Hepatocyte (in vitro differentiated cells): ENCODE data around the gene RBM15B. TPM values are rescaled to one million over a fixed set of nuclear protein-coding genes. Genes with fewer than 3 reads are reported as not detected.

Experiments
- DNase-seq: peaks from one replicate; pipeline ENCODE4 v3.0.0-alpha.2; 2016; ENCODE audit warnings: low spot score
- H2AFZ ChIP-seq: fragments of 200-600 bp; sonication (generic); 2 replicates; pipeline ENCODE4 v1.6.0; 2016; ENCODE audit warnings: antibody characterized with exemption, mild to moderate bottlenecking
- H3K27ac ChIP-seq: fragments of 200-600 bp; sonication (generic); 2 replicates; pipeline ENCODE4 v1.5.1; 2016; ENCODE audit warnings: mild to moderate bottlenecking
- H3K27me3 ChIP-seq: fragments of 200-600 bp; sonication (generic); 2 replicates; pipeline ENCODE4 v1.6.1; 2016
- H3K36me3 ChIP-seq: fragments of 200-600 bp; sonication (generic); replicated peaks from 2 replicates; pipeline ENCODE4 v1.5.1; 2016; ENCODE audit warnings: low read depth; ENCODE audit not compliant: insufficient read depth
- H3K4me1 ChIP-seq: fragments of 200-600 bp; sonication (generic); 2 replicates; pipeline ENCODE4 v1.5.1; 2016; ENCODE audit warnings: mild to moderate bottlenecking, moderate library complexity; ENCODE audit not compliant: insufficient read depth
- H3K4me2 ChIP-seq: fragments of 200-600 bp; sonication (generic); 2 replicates; pipeline ENCODE4 v1.6.0; 2016
- H3K4me3 ChIP-seq: fragments of 200-600 bp; sonication (generic); 2 replicates; pipeline ENCODE4 v1.5.1; 2016; ENCODE audit warnings: mild to moderate bottlenecking
- H3K79me2 ChIP-seq: fragments of 200-600 bp; sonication (generic); 2 replicates; pipeline ENCODE4 v1.6.0; 2017; ENCODE audit warnings: mild to moderate bottlenecking
- H3K9me2 ChIP-seq: fragments of 200-600 bp; sonication (generic); replicated peaks from 2 replicates; pipeline ENCODE4 v1.6.0; 2017; ENCODE audit warnings: mild to moderate bottlenecking; ENCODE audit not compliant: insufficient read depth
- H3K9me3 ChIP-seq: fragments of 200-600 bp; sonication (generic); 2 replicates; pipeline ENCODE4 v1.5.1; 2016; ENCODE audit warnings: low read depth, mild to moderate bottlenecking
- H4K20me1 ChIP-seq: fragments of 200-600 bp; sonication (generic); 2 replicates; pipeline ENCODE4 v1.6.0; 2016; ENCODE audit warnings: mild to moderate bottlenecking; ENCODE audit not compliant: insufficient read depth, poor library complexity, severe bottlenecking
- CTCF ChIP-seq: fragments of 200-600 bp; sonication (generic); IDR thresholded peaks from 2 replicates; pipeline ENCODE4 v1.5.1; 2016; ENCODE audit warnings: antibody characterized with exemption, mild to moderate bottlenecking; ENCODE audit not compliant: poor library complexity
- EZH2 ChIP-seq: fragments of 200-600 bp; sonication (generic); IDR thresholded peaks from 2 replicates; pipeline ENCODE4 v1.6.1; 2016; ENCODE audit warnings: antibody characterized with exemption, mild to moderate bottlenecking, borderline replicate concordance
- EZH2phosphoT487 ChIP-seq: fragments of 200-600 bp; sonication (generic); IDR thresholded peaks from one replicate; pipeline ENCODE4 v1.6.1; 2018; ENCODE audit warnings: antibody characterized with exemption, mild to moderate bottlenecking, low read depth, moderate library complexity; ENCODE audit not compliant: unreplicated experiment, severe bottlenecking
- WGBS: methylation state at CpG from one replicate; pipeline ENCODE4 v1.1.6; 2016; ENCODE audit warnings: low lambda C conversion rate; ENCODE audit errors: missing lambda C conversion rate; 5-methylcytosine and 5-hydroxymethylcytosine counted together
- polyA plus RNA-seq: library from polyadenylated mRNA; unstranded; fragments of >200 nt; fragmentation: Nextera tagmentation; extraction: Ambion mirVana; gene quantifications from 2 replicates; pipeline ENCODE4 v1.2.1, GENCODE V29; 2016
- total RNA-seq: library from RNA; depleted of rRNA; stranded (reverse); fragments of >200 nt; gene quantifications from 2 replicates; pipeline ENCODE4 v1.2.3, GENCODE V29; 2014

The RBM15B gene
- total and polyA plus RNA-seq, 2 experiments from 2014 or later, result 31.0 to 33.3 TPM

- Histone ChIP-seq H2AFZ (no peak overlapping the region), H3K4me1 (no peaks in the 10 kb centered on the region), H3K36me3 (no peaks in the 10 kb centered on the region), H3K27ac (no peak overlapping the region), H3K4me3 (no peak overlapping the region), H3K9me3 (no peaks in the 10 kb centered on the region), H3K79me2 (no peaks in the 10 kb centered on the region), H3K9me2 (no peaks in the 10 kb centered on the region), H4K20me1 (no peaks in the 10 kb centered on the region), H3K27me3 (no peaks in the 10 kb centered on the region), H3K4me2 (no peak overlapping the region)
- WGBS, result 36% methylated on average over 4 of the region's 4 CpGs
- DNase-seq, result peak; percentile 88
- TF ChIP-seq EZH2, result no peak
- no peak for TF ChIP-seq EZH2phosphoT487
- TF ChIP-seq CTCF, result peak; percentile 89
These were observed 19.0 kb upstream of the RBM15B start for GRCh38 chr3:51371943-51372557.

GRCh38 chr3:51373658-51374421 is 17.2 kb upstream of the RBM15B start:
- Histone ChIP-seq H3K4me3 (no peak overlapping the region), H2AFZ (no peak overlapping the region), H3K27ac (no peak overlapping the region), H3K4me1 (no peaks in the 10 kb centered on the region), H4K20me1 (no peaks in the 10 kb centered on the region), H3K4me2 (no peak overlapping the region), H3K36me3 (no peaks in the 10 kb centered on the region), H3K9me3 (no peaks in the 10 kb centered on the region), H3K27me3 (no peaks in the 10 kb centered on the region), H3K9me2 (no peaks in the 10 kb centered on the region), H3K79me2 (no peaks in the 10 kb centered on the region)
- DNase-seq, result no peak
- TF ChIP-seq EZH2phosphoT487 (no peak), CTCF (no peak), EZH2 (no peak)
- WGBS, result 92% methylated on average over 5 of the region's 5 CpGs

GRCh38 chr3:51374456-51374855 is 16.6 kb upstream of the RBM15B start:
- no peak overlapping the region for H3K4me3 ChIP-seq
- H4K20me1 ChIP-seq, result no peaks in the 10 kb centered on the region
- H2AFZ ChIP-seq, result no peak overlapping the region
- no peaks in the 10 kb centered on the region for H3K9me2 ChIP-seq
- H3K27ac ChIP-seq, result no peak overlapping the region
- H3K36me3 ChIP-seq, result no peaks in the 10 kb centered on the region
- H3K79me2 ChIP-seq, result no peaks in the 10 kb centered on the region
- H3K4me1 ChIP-seq, result no peaks in the 10 kb centered on the region
- TF ChIP-seq CTCF (no peak), EZH2 (no peak)
- no peaks in the 10 kb centered on the region for H3K9me3 ChIP-seq
- no peak for DNase-seq
- no peak overlapping the region for H3K4me2 ChIP-seq
- 94% methylated on average over 11 of the region's 11 CpGs for WGBS
- no peaks in the 10 kb centered on the region for H3K27me3 ChIP-seq
